GM23338 (cell line): Measurements from ENCODE around the gene APC2.

Experiments used
- CTCF ChIP-seq, 2 experiments: fragments of 200-600 bp in 1 of 2; sonication (generic) in 1 of 2; conservative IDR thresholded peaks; 2 replicates each; pipeline versions ENCODE4 v1.5.1 to v1.6.1; 2016 to 2017; ENCODE audit warnings: antibody characterized with exemption in 2 of 2, low read depth in 2 of 2, mild to moderate bottlenecking in 2 of 2, moderate library complexity in 1 of 2
- EZH2 ChIP-seq: fragments of 200-600 bp; sonication (generic); IDR thresholded peaks from one replicate; pipeline ENCODE4 v1.8.0; 2017; ENCODE audit warnings: antibody characterized with exemption, mild to moderate bottlenecking, low read depth; ENCODE audit not compliant: unreplicated experiment
- EZH2phosphoT487 ChIP-seq: fragments of 200-600 bp; sonication (generic); IDR thresholded peaks from one replicate; pipeline ENCODE4 v1.8.1; 2018; ENCODE audit warnings: antibody characterized with exemption; ENCODE audit not compliant: unreplicated experiment
- JUNB ChIP-seq: IDR thresholded peaks from one replicate; pipeline ENCODE4 v1.6.1; 2016; ENCODE audit warnings: antibody characterized with exemption; ENCODE audit not compliant: unreplicated experiment
- POLR2AphosphoS5 ChIP-seq: IDR thresholded peaks from 2 replicates; pipeline ENCODE4 v1.6.1; 2016; ENCODE audit warnings: antibody characterized with exemption, low read depth
- REST ChIP-seq: IDR thresholded peaks from one replicate; pipeline ENCODE4 v1.6.1; 2018; ENCODE audit warnings: antibody characterized with exemption; ENCODE audit not compliant: unreplicated experiment

- TF ChIP-seq CTCF (conservative IDR thresholded peaks at IDR 0.05; ENCODE audit: low read depth in 2 of 2) (no peak), EZH2 (no peak), REST (no peak), POLR2AphosphoS5 (no peak), JUNB (no peak), EZH2phosphoT487 (no peak)
Measured at GRCh38 chr19:1427221-1427920, 22.6 kb upstream of the APC2 start.
